ENCODE measurements around the gene NUDT3. TPM values are rescaled to one million over a fixed set of nuclear protein-coding genes. Genes with fewer than 3 reads are reported as not detected.

The NUDT3 gene
- total and polyA plus RNA-seq, 9 of the 15 experiments (the other 6 are each of a cell fraction or from before 2014, with no cell fraction given), result 5.4 to 81.2 (median 56.4) TPM

DNA sequence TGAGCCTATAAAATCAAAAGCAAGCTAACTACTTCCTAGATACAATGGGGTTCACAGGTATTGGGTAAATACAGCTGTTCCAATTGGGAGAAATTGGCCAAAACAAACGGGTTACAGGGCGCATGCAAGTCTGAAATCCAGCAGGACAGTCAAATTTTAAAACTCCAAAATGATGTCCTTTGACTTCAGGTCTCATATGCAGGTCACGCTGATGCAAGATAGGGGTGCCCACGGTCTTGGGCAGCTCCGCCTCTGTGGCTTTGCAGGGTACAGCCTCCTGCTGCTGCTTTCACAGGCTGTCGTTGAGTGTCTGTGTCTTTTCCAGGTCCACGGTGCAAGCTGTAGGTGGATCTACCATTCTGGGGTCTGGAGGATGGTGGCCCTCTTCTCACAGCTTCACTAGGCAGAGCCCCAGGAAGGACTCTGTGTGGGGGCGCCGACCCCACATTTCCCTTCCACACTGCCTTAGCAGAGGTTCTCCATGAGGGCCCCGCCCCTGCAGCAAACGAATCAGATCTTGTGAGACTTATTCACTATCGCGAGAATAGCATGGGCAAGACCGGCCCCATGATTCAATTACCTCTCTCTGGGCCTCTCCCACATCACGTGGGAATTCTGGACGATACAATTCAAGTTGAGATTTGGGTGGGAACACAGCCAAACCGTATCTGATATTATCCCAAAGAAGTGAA is 131.7 kb downstream of the NUDT3 start:
- H3K9me3 ChIP-seq (replicated peaks; ENCODE audit: control insufficient read depth, insufficient read depth, low read depth, low read length), result peaks cover 12% of the 10 kb centered on the region
- DNase-seq (ENCODE audit: extremely low read depth in 1 of 4, low spot score in 3 of 4), result no peak
- H2AFZ ChIP-seq (ENCODE audit: low read depth, low read length), result no peak overlapping the region
- BruUV-seq (replicated peaks), result no TSS peak
- in situ Hi-C loops (cut with MboI) (no loop called here), intact Hi-C loops (cut with micrococcal nuclease) (no loop called here)
- no peak for FAIRE-seq
- no peaks in the 10 kb centered on the region for H3K36me3 ChIP-seq (ENCODE audit: control insufficient read depth, insufficient read depth, low read length)
- WGBS (ENCODE audit: insufficient coverage, low coverage, missing lambda C conversion rate), result 62% methylated on average over 17 of the region's 17 CpGs
- ATAC-seq, result no peak
- ChIA-PET CTCF (ENCODE audit: low intra/inter-chr PET ratio) (no interaction called here), POLR2A (interaction anchor here (0.6 kb wide), 1 partner anchor 47 kb away, joined by 3 read pairs; no protein-coding TSS in a partner anchor)
- no peaks in the 10 kb centered on the region for H4K20me1 ChIP-seq (replicated peaks; ENCODE audit: control insufficient read depth, insufficient read depth, low read length)
- H3K4me1 ChIP-seq (replicated peaks in 1 of 2; ENCODE audit: control insufficient read depth in 2 of 2, insufficient read depth in 2 of 2, low read length in 2 of 2), result no peaks in the 10 kb centered on the region; a peak in 1 of 5 replicates
- no peak for TF ChIP-seq DPF2 (IDR thresholded peaks at IDR 0.05)
- no peak for TF ChIP-seq ETS2 (tag; IDR thresholded peaks at IDR 0.05; ENCODE audit: borderline replicate concordance, poor library complexity, severe bottlenecking)
- TF ChIP-seq, protein P1, sequence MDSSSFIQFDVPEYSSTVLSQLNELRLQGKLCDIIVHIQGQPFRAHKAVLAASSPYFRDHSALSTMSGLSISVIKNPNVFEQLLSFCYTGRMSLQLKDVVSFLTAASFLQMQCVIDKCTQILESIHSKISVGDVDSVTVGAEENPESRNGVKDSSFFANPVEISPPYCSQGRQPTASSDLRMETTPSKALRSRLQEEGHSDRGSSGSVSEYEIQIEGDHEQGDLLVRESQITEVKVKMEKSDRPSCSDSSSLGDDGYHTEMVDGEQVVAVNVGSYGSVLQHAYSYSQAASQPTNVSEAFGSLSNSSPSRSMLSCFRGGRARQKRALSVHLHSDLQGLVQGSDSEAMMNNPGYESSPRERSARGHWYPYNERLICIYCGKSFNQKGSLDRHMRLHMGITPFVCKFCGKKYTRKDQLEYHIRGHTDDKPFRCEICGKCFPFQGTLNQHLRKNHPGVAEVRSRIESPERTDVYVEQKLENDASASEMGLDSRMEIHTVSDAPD (CRISPR knock-in tag; IDR thresholded peaks at IDR 0.05), result no peak
- TF ChIP-seq, protein P2, sequence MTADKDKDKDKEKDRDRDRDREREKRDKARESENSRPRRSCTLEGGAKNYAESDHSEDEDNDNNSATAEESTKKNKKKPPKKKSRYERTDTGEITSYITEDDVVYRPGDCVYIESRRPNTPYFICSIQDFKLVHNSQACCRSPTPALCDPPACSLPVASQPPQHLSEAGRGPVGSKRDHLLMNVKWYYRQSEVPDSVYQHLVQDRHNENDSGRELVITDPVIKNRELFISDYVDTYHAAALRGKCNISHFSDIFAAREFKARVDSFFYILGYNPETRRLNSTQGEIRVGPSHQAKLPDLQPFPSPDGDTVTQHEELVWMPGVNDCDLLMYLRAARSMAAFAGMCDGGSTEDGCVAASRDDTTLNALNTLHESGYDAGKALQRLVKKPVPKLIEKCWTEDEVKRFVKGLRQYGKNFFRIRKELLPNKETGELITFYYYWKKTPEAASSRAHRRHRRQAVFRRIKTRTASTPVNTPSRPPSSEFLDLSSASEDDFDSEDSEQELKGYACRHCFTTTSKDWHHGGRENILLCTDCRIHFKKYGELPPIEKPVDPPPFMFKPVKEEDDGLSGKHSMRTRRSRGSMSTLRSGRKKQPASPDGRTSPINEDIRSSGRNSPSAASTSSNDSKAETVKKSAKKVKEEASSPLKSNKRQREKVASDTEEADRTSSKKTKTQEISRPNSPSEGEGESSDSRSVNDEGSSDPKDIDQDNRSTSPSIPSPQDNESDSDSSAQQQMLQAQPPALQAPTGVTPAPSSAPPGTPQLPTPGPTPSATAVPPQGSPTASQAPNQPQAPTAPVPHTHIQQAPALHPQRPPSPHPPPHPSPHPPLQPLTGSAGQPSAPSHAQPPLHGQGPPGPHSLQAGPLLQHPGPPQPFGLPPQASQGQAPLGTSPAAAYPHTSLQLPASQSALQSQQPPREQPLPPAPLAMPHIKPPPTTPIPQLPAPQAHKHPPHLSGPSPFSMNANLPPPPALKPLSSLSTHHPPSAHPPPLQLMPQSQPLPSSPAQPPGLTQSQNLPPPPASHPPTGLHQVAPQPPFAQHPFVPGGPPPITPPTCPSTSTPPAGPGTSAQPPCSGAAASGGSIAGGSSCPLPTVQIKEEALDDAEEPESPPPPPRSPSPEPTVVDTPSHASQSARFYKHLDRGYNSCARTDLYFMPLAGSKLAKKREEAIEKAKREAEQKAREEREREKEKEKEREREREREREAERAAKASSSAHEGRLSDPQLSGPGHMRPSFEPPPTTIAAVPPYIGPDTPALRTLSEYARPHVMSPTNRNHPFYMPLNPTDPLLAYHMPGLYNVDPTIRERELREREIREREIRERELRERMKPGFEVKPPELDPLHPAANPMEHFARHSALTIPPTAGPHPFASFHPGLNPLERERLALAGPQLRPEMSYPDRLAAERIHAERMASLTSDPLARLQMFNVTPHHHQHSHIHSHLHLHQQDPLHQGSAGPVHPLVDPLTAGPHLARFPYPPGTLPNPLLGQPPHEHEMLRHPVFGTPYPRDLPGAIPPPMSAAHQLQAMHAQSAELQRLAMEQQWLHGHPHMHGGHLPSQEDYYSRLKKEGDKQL (CRISPR knock-in tag; IDR thresholded peaks at IDR 0.05; ENCODE audit: borderline replicate concordance), result no peak
- no peak overlapping the region for H3K4me3 ChIP-seq
- no peak overlapping the region for H3K27ac ChIP-seq (ENCODE audit: extremely low read depth, low read depth, low read length)
- H3K9me1 ChIP-seq (ENCODE audit: control insufficient read depth, insufficient read depth, low read length), result no peaks in the 10 kb centered on the region
- H3K27me3 ChIP-seq (ENCODE audit: control insufficient read depth in 2 of 2, insufficient read depth in 2 of 2, low read length in 2 of 2), result no peaks in the 10 kb centered on the region
- no peaks in the 10 kb centered on the region for H3K79me2 ChIP-seq (ENCODE audit: control insufficient read depth, insufficient read depth, low read length)
- H3K4me2 ChIP-seq (ENCODE audit: insufficient read depth, low read length), result no peak overlapping the region
- no peak overlapping the region for H3K9ac ChIP-seq (ENCODE audit: insufficient read depth in 1 of 2, low read depth in 2 of 2, low read length in 2 of 2)
